SK-N-MC (cell line): ENCODE results near the gene CDK9.

Experiments used
- FOXP2 ChIP-seq: optimal IDR thresholded peaks from 2 replicates; pipeline ENCODE3; 2011; ENCODE audit warnings: mild to moderate bottlenecking, moderate library complexity; ENCODE audit not compliant: insufficient read depth; ENCODE audit errors: extremely low read length, control extremely low read depth
- POLR2AphosphoS5 ChIP-seq: IDR thresholded peaks from 2 replicates; pipeline ENCODE4 v1.6.1; 2012; ENCODE audit warnings: mild to moderate bottlenecking, low read depth, low read length, borderline replicate concordance

- no peak for TF ChIP-seq FOXP2
- no peak for TF ChIP-seq POLR2AphosphoS5
Observed at GRCh38 chr9:127765418-127765817, 20.4 kb upstream of the CDK9 start.
